Measurements from ENCODE around the gene THSD7A.

- TF ChIP-seq CTCF (IDR thresholded peaks at IDR 0.05; ENCODE audit: low read depth, low read length, missing input control): peak; percentile 86
- no peak for TF ChIP-seq SP1 (IDR thresholded peaks at IDR 0.05)
- TF ChIP-seq HNF4A (conservative IDR thresholded peaks at IDR 0.05): no peak
- TF ChIP-seq TAF1 (conservative IDR thresholded peaks at IDR 0.05): no peak
- no peak for TF ChIP-seq GABPA (IDR thresholded peaks at IDR 0.05 in 1 of 2, conservative IDR thresholded peaks at IDR 0.05 in 1 of 2)
- TF ChIP-seq RAD21 (IDR thresholded peaks at IDR 0.05): peak; percentile 95
- no peak for TF ChIP-seq MAX (IDR thresholded peaks at IDR 0.05)
These were observed 404.2 kb downstream of the THSD7A start for GRCh38 chr7:11427686-11428273.

Data from liver (tissue), 3 donors.